ENCODE measurements around the gene ASAP2. TPM values are rescaled to one million over a fixed set of nuclear protein-coding genes. Genes with fewer than 3 reads are reported as not detected.

ASAP2 gene
- total RNA-seq, 1 experiment from 2014 or later, result 12.6 TPM

DNA sequence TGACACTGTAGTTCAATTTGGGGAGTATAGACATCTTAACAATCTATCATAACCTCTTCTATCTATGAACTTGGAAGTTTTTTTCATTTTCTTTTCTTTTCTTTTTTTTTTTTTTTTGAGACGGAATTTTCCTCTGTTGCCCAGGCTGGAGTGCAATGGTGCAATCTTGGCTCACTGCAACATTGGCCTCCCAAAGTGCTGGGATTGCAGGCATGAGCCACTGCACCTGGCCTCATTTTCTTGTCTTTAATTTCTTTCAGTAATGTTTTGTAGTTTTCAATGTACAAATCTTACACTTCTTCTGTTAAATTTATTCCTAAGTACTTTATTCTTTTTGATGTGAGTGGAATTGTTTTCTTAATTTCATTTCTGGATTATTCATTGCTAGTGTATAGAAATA is 14.6 kb downstream of the ASAP2 start:
- Histone ChIP-seq H3K9me3 (ENCODE audit: control insufficient read depth, low read depth, low read length) (no peaks in the 10 kb centered on the region), H2BK5ac (ENCODE audit: insufficient read length, low read length) (no peak overlapping the region), H3K56ac (ENCODE audit: insufficient read length, low read depth, low read length) (no peak overlapping the region), H2AK5ac (ENCODE audit: insufficient read length, low read length) (no peak overlapping the region), H3K14ac (ENCODE audit: insufficient read depth, low read length) (no peak overlapping the region), H4K8ac (replicated peaks; ENCODE audit: insufficient read length, low read depth, low read length) (no peak overlapping the region), H3K4me1 (ENCODE audit: insufficient read depth, low read length) (peaks cover 7% of the 10 kb centered on the region; the same call in 1 of the 2 replicates), H3K23ac (ENCODE audit: insufficient read length, low read depth, low read length) (no peak overlapping the region), H3K27me3 (ENCODE audit: insufficient read depth, low read length) (no peaks in the 10 kb centered on the region; the same call in 1 of the 2 replicates), H2BK15ac (ENCODE audit: low read depth, low read length) (no peak overlapping the region), H3K4ac (ENCODE audit: low read depth, low read length) (no peak overlapping the region), H4K5ac (ENCODE audit: insufficient read length, low read depth, low read length) (no peak overlapping the region), H2BK120ac (ENCODE audit: low read depth, low read length, poor library complexity, severe bottlenecking) (no peak overlapping the region), H3K4me2 (ENCODE audit: insufficient read depth, insufficient read length, low read length) (no peak overlapping the region), H3K27ac (ENCODE audit: insufficient read length, low read depth, low read length) (no peak overlapping the region), H3K9ac (ENCODE audit: extremely low read depth, insufficient read length, low read length) (no peak overlapping the region), H2BK12ac (ENCODE audit: insufficient read length, low read depth, low read length) (no peak overlapping the region), H3K79me1 (ENCODE audit: insufficient read depth, low read depth, low read length, poor library complexity, severe bottlenecking) (no peaks in the 10 kb centered on the region), H3T11ph (ENCODE audit: low read length) (no peak overlapping the region), H2BK20ac (ENCODE audit: low read depth, low read length, poor library complexity, severe bottlenecking) (no peak overlapping the region), H4K91ac (ENCODE audit: insufficient read length, low read depth, low read length) (no peak overlapping the region), H3K18ac (ENCODE audit: insufficient read length, low read depth, low read length) (no peak overlapping the region), H3K23me2 (ENCODE audit: insufficient read length, low read depth, low read length, poor library complexity, severe bottlenecking) (no peaks in the 10 kb centered on the region), H4K20me1 (ENCODE audit: control insufficient read depth, insufficient read depth, insufficient read length) (no peaks in the 10 kb centered on the region), H2AFZ (ENCODE audit: low read length) (no peak overlapping the region), H3K79me2 (ENCODE audit: insufficient read depth, low read length) (peaks cover 3% of the 10 kb centered on the region; the same call in 1 of the 2 replicates)
- TF ChIP-seq, protein P1, sequence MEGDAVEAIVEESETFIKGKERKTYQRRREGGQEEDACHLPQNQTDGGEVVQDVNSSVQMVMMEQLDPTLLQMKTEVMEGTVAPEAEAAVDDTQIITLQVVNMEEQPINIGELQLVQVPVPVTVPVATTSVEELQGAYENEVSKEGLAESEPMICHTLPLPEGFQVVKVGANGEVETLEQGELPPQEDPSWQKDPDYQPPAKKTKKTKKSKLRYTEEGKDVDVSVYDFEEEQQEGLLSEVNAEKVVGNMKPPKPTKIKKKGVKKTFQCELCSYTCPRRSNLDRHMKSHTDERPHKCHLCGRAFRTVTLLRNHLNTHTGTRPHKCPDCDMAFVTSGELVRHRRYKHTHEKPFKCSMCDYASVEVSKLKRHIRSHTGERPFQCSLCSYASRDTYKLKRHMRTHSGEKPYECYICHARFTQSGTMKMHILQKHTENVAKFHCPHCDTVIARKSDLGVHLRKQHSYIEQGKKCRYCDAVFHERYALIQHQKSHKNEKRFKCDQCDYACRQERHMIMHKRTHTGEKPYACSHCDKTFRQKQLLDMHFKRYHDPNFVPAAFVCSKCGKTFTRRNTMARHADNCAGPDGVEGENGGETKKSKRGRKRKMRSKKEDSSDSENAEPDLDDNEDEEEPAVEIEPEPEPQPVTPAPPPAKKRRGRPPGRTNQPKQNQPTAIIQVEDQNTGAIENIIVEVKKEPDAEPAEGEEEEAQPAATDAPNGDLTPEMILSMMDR (conservative IDR thresholded peaks at IDR 0.05), result no peak
- H3K27ac Mint-ChIP-seq, result no peak overlapping the region
- no peak overlapping the region for H3K4me3 Mint-ChIP-seq
- peaks cover 50% of the 10 kb centered on the region for H3K27me3 Mint-ChIP-seq (ENCODE audit: low read depth)
- H3K36me3 Mint-ChIP-seq (ENCODE audit: insufficient read depth in 1 of 3, low read depth in 3 of 3), result peaks cover 0 to 14% (median 2%) of the 10 kb centered on the region in 3 experiments; a peak in 5 of 7 replicates
- peaks cover 21 to 33% of the 10 kb centered on the region in 2 experiments for H3K4me1 Mint-ChIP-seq
- no CpG with 5 or more reads among the region's 1 CpG for WGBS (ENCODE audit: extremely low coverage, insufficient read length, low lambda C conversion rate)
- H3K9me3 Mint-ChIP-seq, result peaks cover 4 to 8% of the 10 kb centered on the region in 2 experiments; a peak in 3 of 5 replicates
- no peak for DNase-seq

Data from H9 (cell line).